ENCODE data around the gene EOLA1.

- TF ChIP-seq POLR2A (IDR thresholded peaks at IDR 0.05) = no peak
- TF ChIP-seq CTCF (IDR thresholded peaks at IDR 0.05) = no peak
- TF ChIP-seq EP300 (IDR thresholded peaks at IDR 0.05) = no peak
These were observed 49.0 kb upstream of the EOLA1 start for GRCh38 chrX:149491812-149492211.
